Spleen (tissue), 11 donors: ENCODE results near the gene ALOX5AP. TPM values are rescaled to one million over a fixed set of nuclear protein-coding genes. Genes with fewer than 3 reads are reported as not detected.
A peak's percentile ranks its signal among the peaks of the same experiment; 100 is the strongest.

Experiments
- DNase-seq: peaks from one replicate; pipeline ENCODE4 v3.0.0-alpha.2; 2020
- H3K27ac ChIP-seq, 8 donors: fragments of 200-600 bp; sonication (generic) in 7 of 8; 1 replicate in 4 of 8; 2 replicates in 4 of 8; pipeline versions ENCODE4 v1.5.0 to v1.8.0; 2016 to 2021; ENCODE audit warnings: inconsistent platforms in 4 of 8, mild to moderate bottlenecking in 4 of 8, moderate library complexity in 1 of 8
- H3K27me3 ChIP-seq, 7 donors: fragments of 200-600 bp; sonication (generic) in 6 of 7; replicated peaks in 1 of 7; 1 replicate in 4 of 7; 2 replicates in 3 of 7; pipeline versions ENCODE4 v1.5.0 to v1.8.0; 2016 to 2021; ENCODE audit warnings: inconsistent platforms in 3 of 7, mild to moderate bottlenecking in 1 of 7
- H3K36me3 ChIP-seq, 6 donors: fragments of 200-600 bp; sonication (generic) in 5 of 6; 1 replicate in 4 of 6; 2 replicates in 2 of 6; pipeline versions ENCODE4 v1.5.0 to v1.8.0; 2016 to 2021; ENCODE audit warnings: inconsistent platforms in 2 of 6
- H3K4me1 ChIP-seq, 6 donors: fragments of 200-600 bp; sonication (generic) in 5 of 6; 1 replicate in 3 of 6; 2 replicates in 3 of 6; pipeline versions ENCODE4 v1.5.0 to v1.8.0; 2016 to 2021; ENCODE audit warnings: inconsistent platforms in 3 of 6
- H3K4me3 ChIP-seq, 8 donors: fragments of 200-600 bp; sonication (generic) in 7 of 8; 1 replicate in 4 of 8; 2 replicates in 4 of 8; pipeline versions ENCODE4 v1.5.0 to v1.8.0; 2016 to 2021; ENCODE audit warnings: inconsistent platforms in 4 of 8, mild to moderate bottlenecking in 4 of 8, moderate library complexity in 2 of 8
- H3K9me3 ChIP-seq, 8 donors: fragments of 200-600 bp; sonication (generic) in 7 of 8; 1 replicate in 4 of 8; 2 replicates in 4 of 8; pipeline versions ENCODE4 v1.5.0 to v1.8.0; 2016 to 2021; ENCODE audit warnings: inconsistent platforms in 4 of 8
- POLR2A ChIP-seq, 3 donors: fragments of 450-650 bp; IDR thresholded peaks; one replicate each; pipeline ENCODE4 v1.5.1; 2017; ENCODE audit warnings: antibody characterized with exemption in 3 of 3, mild to moderate bottlenecking in 1 of 3
- POLR2AphosphoS5 ChIP-seq, 3 donors: sonication (generic); formaldehyde crosslinking; IDR thresholded peaks; one replicate each; pipeline ENCODE4 v1.5.1; 2017; ENCODE audit warnings: antibody characterized with exemption in 3 of 3
- WGBS, 5 donors: extraction: QIAGEN DNeasy Blood & Tissue Kit in 3 of 5; methylation state at CpG; one replicate each; pipeline versions ENCODE4 v1.1.5 to v1.1.7; 2013 to 2018; 5-methylcytosine and 5-hydroxymethylcytosine counted together
- intact Hi-C: fragments of 100-400 bp; cut with DNase I; formaldehyde crosslinking; loops from one replicate; pipeline ENCODE4 v1.15.0; 2023; ENCODE audit warnings: low total_unique reads
- polyA plus RNA-seq, 3 donors: library from polyadenylated mRNA; stranded (reverse); fragments of 200-250 nt; gene quantifications; one replicate each; pipeline ENCODE4 v1.2.1, GENCODE V29; 2013
- total RNA-seq, 7 donors: library from RNA; depleted of rRNA in 3 of 7; stranded (reverse); fragments of >200 nt in 3 of 7; fragmentation: NEBNext Ultra II Directional in 4 of 7; extraction: Animal tissue kit (Norgen Biotek cat#: 25700) in 4 of 7; gene quantifications; one replicate each; pipeline versions ENCODE4 v1.1.0 to v1.2.1, GENCODE V29; 2016 to 2021
- TF ChIP-seq, protein P1 (sequence below), 11 experiments: fragments of 200-600 bp in 7 of 11; fragments of 450-650 bp in 4 of 11; sonication (generic) in 4 of 11; IDR thresholded peaks in 8 of 11; conservative IDR thresholded peaks in 3 of 11; 1 replicate in 7 of 11; 2 replicates in 4 of 11; pipeline versions ENCODE4 v1.4.0 to v1.8.0; 2016 to 2021; ENCODE audit warnings: antibody characterized with exemption in 11 of 11, inconsistent platforms in 4 of 11, mild to moderate bottlenecking in 1 of 11
- donor health status: healthy with polysubstance abuse.
- donor health status: DM: no; HTN: no; CAD: no; lungs with moderate emphysema.
- donor health status: DM: no; HTN: no; CAD: no.
- donor health status: Bipolar disorder and iron deficiency.
- donor health status: healthy.
- donor health status: DM: no; HTN: no; CAD: no.
- donor health status: DM: yes; HTN: yes; CAD: no.

ALOX5AP gene
- total and polyA plus RNA-seq, 10 donors, result 36.8 to 268 (median 70.0) TPM

DNA sequence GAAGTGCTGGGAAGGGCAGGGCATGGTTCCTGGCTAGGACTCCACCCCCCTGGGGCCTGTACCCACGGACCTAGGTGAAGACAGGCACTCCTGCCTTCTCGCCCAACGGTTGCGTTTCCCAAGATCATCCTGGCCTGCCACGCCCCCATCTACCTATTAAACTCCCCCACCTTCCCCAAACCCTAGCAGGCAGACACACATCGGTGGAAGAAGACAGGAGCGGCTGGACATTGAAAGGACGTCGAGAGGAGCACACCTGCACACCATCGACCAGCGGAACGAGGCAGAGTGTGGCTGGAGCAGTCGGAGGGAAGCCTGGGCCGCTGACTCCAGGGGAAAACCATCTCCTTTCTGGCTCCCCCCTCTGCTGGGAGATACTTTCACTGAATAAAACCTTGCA is 45.6 kb upstream of the ALOX5AP start:
- 90 to 93% (median 92%) methylated on average over 13 to 14 of the region's 14 CpGs for whole genome bisulfite sequencing, 5 donors
- Histone ChIP-seq H3K4me3 (peak overlapping the region in 1 of 8 donors; percentile 65), H3K9me3 (no peaks in the 10 kb centered on the region), H3K27me3 (no peaks in the 10 kb centered on the region), H3K36me3 (no peaks in the 10 kb centered on the region), H3K27ac (peak overlapping the region in 6 of 8 donors; percentile 68 to 82 (median 75)), H3K4me1 (peaks cover 0 to 19% (median 15%) of the 10 kb centered on the region in 6 donors)
- intact Hi-C loops, result no loop called here
- no peak for DNase-seq
- TF ChIP-seq, protein P1, sequence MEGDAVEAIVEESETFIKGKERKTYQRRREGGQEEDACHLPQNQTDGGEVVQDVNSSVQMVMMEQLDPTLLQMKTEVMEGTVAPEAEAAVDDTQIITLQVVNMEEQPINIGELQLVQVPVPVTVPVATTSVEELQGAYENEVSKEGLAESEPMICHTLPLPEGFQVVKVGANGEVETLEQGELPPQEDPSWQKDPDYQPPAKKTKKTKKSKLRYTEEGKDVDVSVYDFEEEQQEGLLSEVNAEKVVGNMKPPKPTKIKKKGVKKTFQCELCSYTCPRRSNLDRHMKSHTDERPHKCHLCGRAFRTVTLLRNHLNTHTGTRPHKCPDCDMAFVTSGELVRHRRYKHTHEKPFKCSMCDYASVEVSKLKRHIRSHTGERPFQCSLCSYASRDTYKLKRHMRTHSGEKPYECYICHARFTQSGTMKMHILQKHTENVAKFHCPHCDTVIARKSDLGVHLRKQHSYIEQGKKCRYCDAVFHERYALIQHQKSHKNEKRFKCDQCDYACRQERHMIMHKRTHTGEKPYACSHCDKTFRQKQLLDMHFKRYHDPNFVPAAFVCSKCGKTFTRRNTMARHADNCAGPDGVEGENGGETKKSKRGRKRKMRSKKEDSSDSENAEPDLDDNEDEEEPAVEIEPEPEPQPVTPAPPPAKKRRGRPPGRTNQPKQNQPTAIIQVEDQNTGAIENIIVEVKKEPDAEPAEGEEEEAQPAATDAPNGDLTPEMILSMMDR (IDR thresholded peaks at IDR 0.05 in 8 of 11, conservative IDR thresholded peaks at IDR 0.05 in 3 of 11), result no peak
- TF ChIP-seq POLR2AphosphoS5 (IDR thresholded peaks at IDR 0.05) (no peak), POLR2A (IDR thresholded peaks at IDR 0.05) (no peak)

DNA sequence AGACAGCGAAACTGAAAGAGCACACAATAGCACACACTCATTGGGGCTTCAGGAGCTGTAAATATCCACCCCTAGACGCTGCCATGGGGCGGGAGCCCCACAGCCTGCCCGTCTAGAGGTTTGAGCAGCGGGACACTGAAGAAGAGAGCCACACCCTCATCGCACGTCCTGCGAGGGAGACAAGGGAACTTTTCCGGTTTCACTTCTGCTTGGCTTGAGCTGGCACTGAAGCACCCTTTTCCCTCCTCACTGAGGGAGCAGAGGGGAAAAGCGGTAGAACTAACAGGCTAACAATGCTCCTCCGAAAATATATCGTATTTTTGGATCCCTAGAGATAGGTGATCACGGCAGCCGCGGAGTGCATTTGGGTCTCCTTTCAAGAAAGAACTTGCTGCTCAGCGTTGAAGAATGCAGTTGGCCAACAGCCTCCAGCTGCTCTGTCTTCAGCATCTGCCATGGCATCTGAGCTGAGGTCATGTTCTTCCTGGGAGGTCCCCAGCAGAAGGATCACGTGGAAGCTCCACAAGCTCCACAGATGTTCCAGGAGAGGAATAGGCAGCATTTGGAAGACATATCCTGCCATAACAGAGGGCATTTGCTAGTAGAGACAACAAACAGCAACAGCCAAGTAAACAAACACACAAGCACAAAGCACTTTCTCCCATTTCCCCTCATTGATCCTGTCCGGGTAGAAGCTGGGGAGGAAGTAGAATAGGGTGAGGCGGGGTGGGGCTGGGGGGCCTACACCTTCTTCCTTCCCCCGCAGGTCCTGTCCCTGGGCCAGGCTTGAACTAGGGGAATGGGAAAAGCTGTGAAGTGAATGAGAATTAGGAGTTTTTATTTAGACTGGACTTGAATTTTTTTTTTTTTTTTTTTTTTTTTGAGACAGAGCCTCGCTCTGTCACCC is 44.8 kb upstream of the ALOX5AP start:
- Histone ChIP-seq H3K4me1 (peaks cover 1 to 22% (median 15%) of the 10 kb centered on the region in 6 donors), H3K4me3 (peak overlapping the region in 6 of 8 donors; percentile 17 to 65 (median 24)), H3K27ac (peak overlapping the region; percentile 48 to 82 (median 72)), H3K36me3 (no peaks in the 10 kb centered on the region), H3K27me3 (no peaks in the 10 kb centered on the region), H3K9me3 (no peaks in the 10 kb centered on the region)
- peak; percentile 86 for DNase-seq
- peak in 2 of 3 donors; percentile 68 to 69 for TF ChIP-seq POLR2AphosphoS5 (IDR thresholded peaks at IDR 0.05)
- TF ChIP-seq, protein P1 (IDR thresholded peaks at IDR 0.05 in 8 of 11, conservative IDR thresholded peaks at IDR 0.05 in 3 of 11), result no peak
- WGBS, 5 donors, result 34 to 48% (median 36%) methylated on average over 21 of the region's 21 CpGs
- intact Hi-C loops, result no loop called here

DNA sequence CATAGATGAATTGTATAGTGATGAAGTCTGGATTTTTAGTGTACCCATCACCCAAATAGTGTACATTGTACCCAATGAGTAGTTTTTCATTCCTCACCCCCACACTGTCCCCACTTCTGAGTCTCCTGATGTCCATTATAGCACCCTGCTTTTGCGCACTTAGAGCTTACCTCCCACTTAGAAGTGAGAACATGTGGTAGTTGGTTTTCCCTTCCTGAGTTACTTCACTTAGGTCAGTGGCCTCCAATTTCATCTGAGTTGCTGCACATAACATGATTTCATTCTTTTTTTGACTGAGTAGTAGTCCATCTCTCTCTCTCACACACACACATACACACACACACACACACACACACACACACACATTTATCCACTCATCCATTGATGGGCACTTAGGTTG is 43.2 kb upstream of the ALOX5AP start:
- Histone ChIP-seq H3K27ac (no peak overlapping the region), H3K4me3 (no peak overlapping the region), H3K36me3 (no peaks in the 10 kb centered on the region), H3K27me3 (no peaks in the 10 kb centered on the region), H3K4me1 (peaks cover 17 to 38% (median 30%) of the 10 kb centered on the region in 6 donors), H3K9me3 (no peaks in the 10 kb centered on the region)
- intact Hi-C loops, result no loop called here
- TF ChIP-seq POLR2AphosphoS5 (IDR thresholded peaks at IDR 0.05) (no peak), POLR2A (IDR thresholded peaks at IDR 0.05) (no peak)
- TF ChIP-seq, protein P1 (IDR thresholded peaks at IDR 0.05 in 8 of 11, conservative IDR thresholded peaks at IDR 0.05 in 3 of 11), result no peak
- no peak for DNase-seq
- 51 to 95% (median 71%) methylated on average over 1 of the region's 1 CpG for WGBS, 5 donors
